OCI-LY3 (cell line): ENCODE data around the gene NRG2.

Experiments used
- H2AFZ ChIP-seq: fragments of 200-600, 300-600 bp; shearing (Covaris generic); 2 replicates; pipeline ENCODE4 v1.6.0; 2014; ENCODE audit warnings: antibody characterized with exemption, low read depth, low read length
- H3K27ac ChIP-seq: fragments of 200-600, 300-600 bp; sonication (generic); 2 replicates; pipeline ENCODE4 v1.5.1; 2014; ENCODE audit warnings: mild to moderate bottlenecking, low read length, moderate library complexity, mixed read lengths
- H3K27me3 ChIP-seq: fragments of 200-600, 300-600 bp; sonication (generic); 2 replicates; pipeline ENCODE4 v1.6.1; 2014; ENCODE audit warnings: low read depth, low read length, mixed read lengths
- H3K36me3 ChIP-seq: fragments of 200-600, 300-600 bp; sonication (generic); replicated peaks from 2 replicates; pipeline ENCODE3; 2014; ENCODE audit warnings: low read depth, low read length, mixed read lengths
- H3K4me1 ChIP-seq: fragments of 300-600, 200-600 bp; sonication (generic); 2 replicates; pipeline ENCODE4 v1.6.1; 2014; ENCODE audit warnings: low read length, mixed read lengths
- H3K4me2 ChIP-seq: fragments of 200-600, 300-600 bp; sonication (generic); 2 replicates; pipeline ENCODE4 v1.6.1; 2014; ENCODE audit warnings: low read length, mixed read lengths
- H3K4me3 ChIP-seq: fragments of 300-600, 200-600 bp; sonication (generic); 2 replicates; pipeline ENCODE4 v1.5.1; 2014; ENCODE audit warnings: antibody characterized with exemption, mild to moderate bottlenecking, low read length, moderate library complexity
- H3K79me2 ChIP-seq: fragments of 300-600, 200-600 bp; shearing (Covaris generic); 2 replicates; pipeline ENCODE4 v1.6.1; 2014; ENCODE audit warnings: mild to moderate bottlenecking, low read length, mixed read lengths
- H3K9ac ChIP-seq: fragments of 300-600, 200-600 bp; shearing (Covaris generic); 2 replicates; pipeline ENCODE4 v1.6.0; 2014; ENCODE audit warnings: mild to moderate bottlenecking, low read length, moderate library complexity
- H3K9me3 ChIP-seq: fragments of 200-600, 300-600 bp; shearing (Covaris generic); 2 replicates; pipeline ENCODE4 v1.6.1; 2014; ENCODE audit warnings: low read length, mixed read lengths; ENCODE audit not compliant: insufficient read depth
- H4K20me1 ChIP-seq: fragments of 200-600, 300-600 bp; sonication (generic); 2 replicates; pipeline ENCODE4 v1.6.1; 2016; ENCODE audit warnings: low read length, mixed read lengths; ENCODE audit not compliant: insufficient read depth
- CTCF ChIP-seq: fragments of 200-600, 300-600 bp; sonication (generic); IDR thresholded peaks from 2 replicates; pipeline ENCODE4 v1.5.1; 2014; ENCODE audit warnings: antibody characterized with exemption, low read length, low read depth
- EZH2phosphoT487 ChIP-seq: fragments of 200-600 bp; shearing (Covaris generic); IDR thresholded peaks from 2 replicates; pipeline ENCODE4 v1.6.1; 2018; ENCODE audit warnings: antibody characterized with exemption, mixed run types, low read depth

Gene NRG2

GRCh38 chr5:139901986-139902385 is 141.1 kb downstream of the NRG2 start:
- H3K4me2 ChIP-seq: no peak overlapping the region
- H3K79me2 ChIP-seq: no peaks in the 10 kb centered on the region
- H3K27me3 ChIP-seq: no peaks in the 10 kb centered on the region
- no peak overlapping the region for H2AFZ ChIP-seq
- H3K36me3 ChIP-seq: no peaks in the 10 kb centered on the region
- no peak overlapping the region for H3K4me3 ChIP-seq
- TF ChIP-seq EZH2phosphoT487: no peak
- H4K20me1 ChIP-seq: no peaks in the 10 kb centered on the region
- H3K9me3 ChIP-seq: no peaks in the 10 kb centered on the region
- H3K27ac ChIP-seq: no peak overlapping the region
- H3K4me1 ChIP-seq: no peaks in the 10 kb centered on the region
- no peak overlapping the region for H3K9ac ChIP-seq

- Histone ChIP-seq H3K27ac (no peak overlapping the region), H4K20me1 (no peaks in the 10 kb centered on the region), H2AFZ (no peak overlapping the region), H3K9ac (no peak overlapping the region), H3K36me3 (no peaks in the 10 kb centered on the region), H3K9me3 (no peaks in the 10 kb centered on the region), H3K4me3 (no peak overlapping the region), H3K27me3 (no peaks in the 10 kb centered on the region), H3K4me2 (no peak overlapping the region), H3K79me2 (no peaks in the 10 kb centered on the region), H3K4me1 (no peaks in the 10 kb centered on the region)
- TF ChIP-seq CTCF: no peak
- TF ChIP-seq EZH2phosphoT487: no peak
These were observed 141.9 kb downstream of the NRG2 start for GRCh38 chr5:139901251-139901575.

- H3K27ac ChIP-seq: no peak overlapping the region
- H3K79me2 ChIP-seq: no peaks in the 10 kb centered on the region
- H3K4me3 ChIP-seq: no peak overlapping the region
- H3K36me3 ChIP-seq: no peaks in the 10 kb centered on the region
- no peak for TF ChIP-seq EZH2phosphoT487
- TF ChIP-seq CTCF: no peak
- no peaks in the 10 kb centered on the region for H4K20me1 ChIP-seq
- no peak overlapping the region for H2AFZ ChIP-seq
- H3K4me1 ChIP-seq: no peaks in the 10 kb centered on the region
- H3K9me3 ChIP-seq: no peaks in the 10 kb centered on the region
- no peaks in the 10 kb centered on the region for H3K27me3 ChIP-seq
- no peak overlapping the region for H3K9ac ChIP-seq
- no peak overlapping the region for H3K4me2 ChIP-seq
These were observed 142.4 kb downstream of the NRG2 start for GRCh38 chr5:139900546-139901250.

- Histone ChIP-seq H3K4me3 (no peak overlapping the region), H3K27ac (no peak overlapping the region), H3K9me3 (no peaks in the 10 kb centered on the region), H3K27me3 (no peaks in the 10 kb centered on the region), H3K79me2 (no peaks in the 10 kb centered on the region), H4K20me1 (no peaks in the 10 kb centered on the region), H3K4me2 (no peak overlapping the region), H3K9ac (no peak overlapping the region), H2AFZ (no peak overlapping the region), H3K36me3 (no peaks in the 10 kb centered on the region), H3K4me1 (no peaks in the 10 kb centered on the region)
- TF ChIP-seq CTCF (no peak), EZH2phosphoT487 (no peak)
These were observed 144.1 kb downstream of the NRG2 start for GRCh38 chr5:139898981-139899380.
